Measurements from ENCODE around the gene ANXA2. TPM values are rescaled to one million over a fixed set of nuclear protein-coding genes. Genes with fewer than 3 reads are reported as not detected.

ANXA2 gene
- total and polyA plus RNA-seq, 2 donors from 2014 or later: 383 to 867 TPM

DNA sequence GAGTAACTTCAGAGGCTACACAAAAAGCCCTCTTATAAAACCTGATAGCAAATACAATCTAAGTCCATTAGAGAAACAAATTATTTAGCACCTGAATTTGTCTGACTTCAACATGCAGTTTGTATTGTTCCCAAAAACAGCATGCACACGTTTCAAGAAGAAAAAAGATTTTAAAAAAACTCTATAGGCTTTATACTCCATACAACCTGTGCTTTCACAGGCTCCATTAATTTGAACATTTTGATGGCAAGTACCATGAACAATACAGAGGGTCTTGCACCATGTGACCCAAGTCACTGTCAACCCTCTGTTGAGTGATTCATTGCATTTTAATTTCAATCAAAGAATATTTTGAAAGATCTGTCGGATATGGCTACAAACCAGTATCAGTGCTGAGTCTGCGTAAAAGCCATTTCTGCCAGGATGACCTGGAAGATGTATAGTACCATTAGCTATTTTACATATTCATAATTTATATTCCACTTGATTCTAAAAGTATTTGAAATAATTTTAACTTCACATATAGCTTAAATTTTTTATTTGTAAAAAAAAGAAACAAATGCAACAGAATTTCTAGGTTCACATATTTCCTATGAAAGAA lies 13.2 kb downstream of the ANXA2 start:
- Histone ChIP-seq H3K36me3 (ENCODE audit: control insufficient read depth in 2 of 3, insufficient read depth in 3 of 3, low read length in 3 of 3) (peaks cover 0 to 5% (median 0%) of the 10 kb centered on the region in 3 donors), H3K9me3 (ENCODE audit: control insufficient read depth in 2 of 3, insufficient read depth in 1 of 3, low read length in 3 of 3) (no peaks in the 10 kb centered on the region), H3K4me3 (ENCODE audit: low read length in 3 of 3) (no peak overlapping the region), H3K9ac (ENCODE audit: low read length in 3 of 3) (no peak overlapping the region), H3K4me1 (ENCODE audit: control insufficient read depth in 2 of 3, insufficient read depth in 2 of 3, low read depth in 1 of 3, low read length in 3 of 3) (peaks cover 0 to 3% (median 0%) of the 10 kb centered on the region in 3 donors), H3K27ac (ENCODE audit: low read depth in 2 of 2, low read length in 2 of 2) (no peak overlapping the region), H3K27me3 (ENCODE audit: control insufficient read depth, insufficient read depth, low read length) (no peaks in the 10 kb centered on the region)
- TF ChIP-seq, protein P1, sequence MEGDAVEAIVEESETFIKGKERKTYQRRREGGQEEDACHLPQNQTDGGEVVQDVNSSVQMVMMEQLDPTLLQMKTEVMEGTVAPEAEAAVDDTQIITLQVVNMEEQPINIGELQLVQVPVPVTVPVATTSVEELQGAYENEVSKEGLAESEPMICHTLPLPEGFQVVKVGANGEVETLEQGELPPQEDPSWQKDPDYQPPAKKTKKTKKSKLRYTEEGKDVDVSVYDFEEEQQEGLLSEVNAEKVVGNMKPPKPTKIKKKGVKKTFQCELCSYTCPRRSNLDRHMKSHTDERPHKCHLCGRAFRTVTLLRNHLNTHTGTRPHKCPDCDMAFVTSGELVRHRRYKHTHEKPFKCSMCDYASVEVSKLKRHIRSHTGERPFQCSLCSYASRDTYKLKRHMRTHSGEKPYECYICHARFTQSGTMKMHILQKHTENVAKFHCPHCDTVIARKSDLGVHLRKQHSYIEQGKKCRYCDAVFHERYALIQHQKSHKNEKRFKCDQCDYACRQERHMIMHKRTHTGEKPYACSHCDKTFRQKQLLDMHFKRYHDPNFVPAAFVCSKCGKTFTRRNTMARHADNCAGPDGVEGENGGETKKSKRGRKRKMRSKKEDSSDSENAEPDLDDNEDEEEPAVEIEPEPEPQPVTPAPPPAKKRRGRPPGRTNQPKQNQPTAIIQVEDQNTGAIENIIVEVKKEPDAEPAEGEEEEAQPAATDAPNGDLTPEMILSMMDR (IDR thresholded peaks at IDR 0.05; ENCODE audit: borderline replicate concordance, extremely low read depth, insufficient read depth): no peak
- DNase-seq (no peak), FAIRE-seq (no peak)
- intact Hi-C loops (cut with DNase I): no loop called here

GRCh38 chr15:60384053-60384452 lies 13.7 kb downstream of the ANXA2 start:
- FAIRE-seq (no peak), DNase-seq (no peak)
- TF ChIP-seq, protein P1 (IDR thresholded peaks at IDR 0.05; ENCODE audit: borderline replicate concordance, extremely low read depth, insufficient read depth): no peak
- no peaks in the 10 kb centered on the region for H3K9me3 ChIP-seq (ENCODE audit: control insufficient read depth in 2 of 3, insufficient read depth in 1 of 3, low read length in 3 of 3)
- no peak overlapping the region for H3K9ac ChIP-seq (ENCODE audit: low read length in 3 of 3)
- peaks cover 0 to 3% (median 0%) of the 10 kb centered on the region in 3 donors for H3K4me1 ChIP-seq (ENCODE audit: control insufficient read depth in 2 of 3, insufficient read depth in 2 of 3, low read depth in 1 of 3, low read length in 3 of 3)
- no peak overlapping the region for H3K27ac ChIP-seq (ENCODE audit: low read depth in 2 of 2, low read length in 2 of 2)
- H3K4me3 ChIP-seq (ENCODE audit: low read length in 3 of 3): no peak overlapping the region
- intact Hi-C loops (cut with DNase I): no loop called here
- peaks cover 0 to 5% (median 0%) of the 10 kb centered on the region in 3 donors for H3K36me3 ChIP-seq (ENCODE audit: control insufficient read depth in 2 of 3, insufficient read depth in 3 of 3, low read length in 3 of 3)
- no peaks in the 10 kb centered on the region for H3K27me3 ChIP-seq (ENCODE audit: control insufficient read depth, insufficient read depth, low read length)

- H3K27me3 ChIP-seq (ENCODE audit: control insufficient read depth, insufficient read depth, low read length): no peaks in the 10 kb centered on the region
- TF ChIP-seq, protein P1 (IDR thresholded peaks at IDR 0.05; ENCODE audit: borderline replicate concordance, extremely low read depth, insufficient read depth): no peak
- H3K27ac ChIP-seq (ENCODE audit: low read depth in 2 of 2, low read length in 2 of 2): no peak overlapping the region
- H3K9me3 ChIP-seq (ENCODE audit: control insufficient read depth in 2 of 3, insufficient read depth in 1 of 3, low read length in 3 of 3): no peaks in the 10 kb centered on the region
- intact Hi-C loops (cut with DNase I): no loop called here
- no peak overlapping the region for H3K4me3 ChIP-seq (ENCODE audit: low read length in 3 of 3)
- no peak for FAIRE-seq
- peaks cover 0 to 3% (median 0%) of the 10 kb centered on the region in 3 donors for H3K4me1 ChIP-seq (ENCODE audit: control insufficient read depth in 2 of 3, insufficient read depth in 2 of 3, low read depth in 1 of 3, low read length in 3 of 3)
- DNase-seq: no peak
- peaks cover 0 to 5% (median 0%) of the 10 kb centered on the region in 3 donors for H3K36me3 ChIP-seq (ENCODE audit: control insufficient read depth in 2 of 3, insufficient read depth in 3 of 3, low read length in 3 of 3)
- no peak overlapping the region for H3K9ac ChIP-seq (ENCODE audit: low read length in 3 of 3)
Measured at GRCh38 chr15:60382773-60383674, 14.8 kb downstream of the ANXA2 start.
